ENCODE measurements around the gene GDPD5. TPM values are rescaled to one million over a fixed set of nuclear protein-coding genes. Genes with fewer than 3 reads are reported as not detected.
A peak's percentile ranks its signal among the peaks of the same experiment; 100 is the strongest.

The GDPD5 gene
- total and polyA plus RNA-seq, 10 of the 15 experiments (the other 5 are each of a cell fraction or from before 2014, with no cell fraction given), result 0.10 to 30.0 (median 6.7) TPM

DNA sequence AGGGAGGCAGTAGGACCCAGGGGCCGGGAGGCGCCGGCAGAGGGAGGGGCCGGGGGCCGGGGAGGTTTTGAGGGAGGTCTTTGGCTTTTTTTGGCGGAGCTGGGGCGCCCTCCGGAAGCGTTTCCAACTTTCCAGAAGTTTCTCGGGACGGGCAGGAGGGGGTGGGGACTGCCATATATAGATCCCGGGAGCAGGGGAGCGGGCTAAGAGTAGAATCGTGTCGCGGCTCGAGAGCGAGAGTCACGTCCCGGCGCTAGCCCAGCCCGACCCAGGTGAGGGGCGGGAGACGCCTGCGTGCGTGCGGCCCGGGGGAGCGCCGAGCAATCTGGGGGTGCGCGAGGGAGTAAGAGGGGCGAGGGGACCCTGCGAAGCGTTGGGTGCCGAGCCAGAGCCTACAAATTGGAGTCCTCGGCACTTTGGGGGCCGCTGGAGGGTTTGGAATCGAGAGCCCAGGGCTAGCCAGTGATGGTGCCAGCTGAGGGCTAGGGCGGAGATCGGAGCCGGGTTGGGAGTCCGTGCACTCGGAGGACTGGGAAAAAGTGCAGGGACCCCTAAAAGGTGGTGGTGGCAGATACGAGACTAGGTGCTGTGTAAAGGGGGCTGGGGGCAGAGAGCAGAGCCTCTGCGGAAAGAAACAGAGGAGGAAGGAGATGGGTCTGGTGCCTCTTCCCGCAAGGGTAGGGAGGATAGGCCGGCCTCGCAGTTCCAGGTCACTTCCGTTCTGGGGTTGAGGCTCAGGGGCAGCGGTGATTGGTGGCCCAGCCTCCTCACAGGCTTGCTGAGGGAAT lies 36.5 kb upstream of the GDPD5 start, which contains the start of gene SERPINH1 (continued):
- no peak for TF ChIP-seq SIN3A (IDR thresholded peaks at IDR 0.05; ENCODE audit: low read depth, low read length)
- TF ChIP-seq, protein P1, sequence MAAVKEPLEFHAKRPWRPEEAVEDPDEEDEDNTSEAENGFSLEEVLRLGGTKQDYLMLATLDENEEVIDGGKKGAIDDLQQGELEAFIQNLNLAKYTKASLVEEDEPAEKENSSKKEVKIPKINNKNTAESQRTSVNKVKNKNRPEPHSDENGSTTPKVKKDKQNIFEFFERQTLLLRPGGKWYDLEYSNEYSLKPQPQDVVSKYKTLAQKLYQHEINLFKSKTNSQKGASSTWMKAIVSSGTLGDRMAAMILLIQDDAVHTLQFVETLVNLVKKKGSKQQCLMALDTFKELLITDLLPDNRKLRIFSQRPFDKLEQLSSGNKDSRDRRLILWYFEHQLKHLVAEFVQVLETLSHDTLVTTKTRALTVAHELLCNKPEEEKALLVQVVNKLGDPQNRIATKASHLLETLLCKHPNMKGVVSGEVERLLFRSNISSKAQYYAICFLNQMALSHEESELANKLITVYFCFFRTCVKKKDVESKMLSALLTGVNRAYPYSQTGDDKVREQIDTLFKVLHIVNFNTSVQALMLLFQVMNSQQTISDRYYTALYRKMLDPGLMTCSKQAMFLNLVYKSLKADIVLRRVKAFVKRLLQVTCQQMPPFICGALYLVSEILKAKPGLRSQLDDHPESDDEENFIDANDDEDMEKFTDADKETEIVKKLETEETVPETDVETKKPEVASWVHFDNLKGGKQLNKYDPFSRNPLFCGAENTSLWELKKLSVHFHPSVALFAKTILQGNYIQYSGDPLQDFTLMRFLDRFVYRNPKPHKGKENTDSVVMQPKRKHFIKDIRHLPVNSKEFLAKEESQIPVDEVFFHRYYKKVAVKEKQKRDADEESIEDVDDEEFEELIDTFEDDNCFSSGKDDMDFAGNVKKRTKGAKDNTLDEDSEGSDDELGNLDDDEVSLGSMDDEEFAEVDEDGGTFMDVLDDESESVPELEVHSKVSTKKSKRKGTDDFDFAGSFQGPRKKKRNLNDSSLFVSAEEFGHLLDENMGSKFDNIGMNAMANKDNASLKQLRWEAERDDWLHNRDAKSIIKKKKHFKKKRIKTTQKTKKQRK (IDR thresholded peaks at IDR 0.05; ENCODE audit: low read depth, low read length), result no peak
- TF ChIP-seq, protein P2, sequence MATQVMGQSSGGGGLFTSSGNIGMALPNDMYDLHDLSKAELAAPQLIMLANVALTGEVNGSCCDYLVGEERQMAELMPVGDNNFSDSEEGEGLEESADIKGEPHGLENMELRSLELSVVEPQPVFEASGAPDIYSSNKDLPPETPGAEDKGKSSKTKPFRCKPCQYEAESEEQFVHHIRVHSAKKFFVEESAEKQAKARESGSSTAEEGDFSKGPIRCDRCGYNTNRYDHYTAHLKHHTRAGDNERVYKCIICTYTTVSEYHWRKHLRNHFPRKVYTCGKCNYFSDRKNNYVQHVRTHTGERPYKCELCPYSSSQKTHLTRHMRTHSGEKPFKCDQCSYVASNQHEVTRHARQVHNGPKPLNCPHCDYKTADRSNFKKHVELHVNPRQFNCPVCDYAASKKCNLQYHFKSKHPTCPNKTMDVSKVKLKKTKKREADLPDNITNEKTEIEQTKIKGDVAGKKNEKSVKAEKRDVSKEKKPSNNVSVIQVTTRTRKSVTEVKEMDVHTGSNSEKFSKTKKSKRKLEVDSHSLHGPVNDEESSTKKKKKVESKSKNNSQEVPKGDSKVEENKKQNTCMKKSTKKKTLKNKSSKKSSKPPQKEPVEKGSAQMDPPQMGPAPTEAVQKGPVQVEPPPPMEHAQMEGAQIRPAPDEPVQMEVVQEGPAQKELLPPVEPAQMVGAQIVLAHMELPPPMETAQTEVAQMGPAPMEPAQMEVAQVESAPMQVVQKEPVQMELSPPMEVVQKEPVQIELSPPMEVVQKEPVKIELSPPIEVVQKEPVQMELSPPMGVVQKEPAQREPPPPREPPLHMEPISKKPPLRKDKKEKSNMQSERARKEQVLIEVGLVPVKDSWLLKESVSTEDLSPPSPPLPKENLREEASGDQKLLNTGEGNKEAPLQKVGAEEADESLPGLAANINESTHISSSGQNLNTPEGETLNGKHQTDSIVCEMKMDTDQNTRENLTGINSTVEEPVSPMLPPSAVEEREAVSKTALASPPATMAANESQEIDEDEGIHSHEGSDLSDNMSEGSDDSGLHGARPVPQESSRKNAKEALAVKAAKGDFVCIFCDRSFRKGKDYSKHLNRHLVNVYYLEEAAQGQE (IDR thresholded peaks at IDR 0.05; ENCODE audit: low read depth, low read length), result no peak
- no peak for TF ChIP-seq PAX5 (IDR thresholded peaks at IDR 0.05; ENCODE audit: borderline replicate concordance, low read depth, low read length)
- no peak for TF ChIP-seq YBX1 (IDR thresholded peaks at IDR 0.05)
- TF ChIP-seq, protein P3, sequence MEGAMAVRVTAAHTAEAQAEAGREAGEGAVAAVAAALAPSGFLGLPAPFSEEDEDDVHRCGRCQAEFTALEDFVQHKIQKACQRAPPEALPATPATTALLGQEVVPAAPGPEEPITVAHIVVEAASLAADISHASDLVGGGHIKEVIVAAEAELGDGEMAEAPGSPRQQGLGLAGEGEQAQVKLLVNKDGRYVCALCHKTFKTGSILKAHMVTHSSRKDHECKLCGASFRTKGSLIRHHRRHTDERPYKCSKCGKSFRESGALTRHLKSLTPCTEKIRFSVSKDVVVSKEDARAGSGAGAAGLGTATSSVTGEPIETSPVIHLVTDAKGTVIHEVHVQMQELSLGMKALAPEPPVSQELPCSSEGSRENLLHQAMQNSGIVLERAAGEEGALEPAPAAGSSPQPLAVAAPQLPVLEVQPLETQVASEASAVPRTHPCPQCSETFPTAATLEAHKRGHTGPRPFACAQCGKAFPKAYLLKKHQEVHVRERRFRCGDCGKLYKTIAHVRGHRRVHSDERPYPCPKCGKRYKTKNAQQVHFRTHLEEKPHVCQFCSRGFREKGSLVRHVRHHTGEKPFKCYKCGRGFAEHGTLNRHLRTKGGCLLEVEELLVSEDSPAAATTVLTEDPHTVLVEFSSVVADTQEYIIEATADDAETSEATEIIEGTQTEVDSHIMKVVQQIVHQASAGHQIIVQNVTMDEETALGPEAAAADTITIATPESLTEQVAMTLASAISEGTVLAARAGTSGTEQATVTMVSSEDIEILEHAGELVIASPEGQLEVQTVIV (IDR thresholded peaks at IDR 0.05; ENCODE audit: borderline replicate concordance, partially characterized antibody), result no peak
- TF ChIP-seq STAT1 (conservative IDR thresholded peaks at IDR 0.05), result no peak
- TF ChIP-seq, protein P4, sequence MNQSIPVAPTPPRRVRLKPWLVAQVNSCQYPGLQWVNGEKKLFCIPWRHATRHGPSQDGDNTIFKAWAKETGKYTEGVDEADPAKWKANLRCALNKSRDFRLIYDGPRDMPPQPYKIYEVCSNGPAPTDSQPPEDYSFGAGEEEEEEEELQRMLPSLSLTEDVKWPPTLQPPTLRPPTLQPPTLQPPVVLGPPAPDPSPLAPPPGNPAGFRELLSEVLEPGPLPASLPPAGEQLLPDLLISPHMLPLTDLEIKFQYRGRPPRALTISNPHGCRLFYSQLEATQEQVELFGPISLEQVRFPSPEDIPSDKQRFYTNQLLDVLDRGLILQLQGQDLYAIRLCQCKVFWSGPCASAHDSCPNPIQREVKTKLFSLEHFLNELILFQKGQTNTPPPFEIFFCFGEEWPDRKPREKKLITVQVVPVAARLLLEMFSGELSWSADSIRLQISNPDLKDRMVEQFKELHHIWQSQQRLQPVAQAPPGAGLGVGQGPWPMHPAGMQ (IDR thresholded peaks at IDR 0.05; ENCODE audit: borderline replicate concordance), result no peak
- TF ChIP-seq TBL1XR1 (IDR thresholded peaks at IDR 0.05; ENCODE audit: low read depth, low read length), result 0 out of 2 replicates have a peak, but pooled peaks have one; percentile 45
- TF ChIP-seq MEF2A (IDR thresholded peaks at IDR 0.05; ENCODE audit: insufficient read depth, low read depth, low read length), result 0 out of 2 replicates have a peak, but pooled peaks have one; percentile 34
- TF ChIP-seq YY1 (IDR thresholded peaks at IDR 0.05; ENCODE audit: low read depth, low read length), result 0 out of 2 replicates have a peak, but pooled peaks have one; percentile 30
- TF ChIP-seq SUZ12 (IDR thresholded peaks at IDR 0.05; ENCODE audit: unreplicated experiment), result no peak
- peak; percentile 61 for TF ChIP-seq KLF5 (IDR thresholded peaks at IDR 0.05; ENCODE audit: partially characterized antibody)
- TF ChIP-seq RCOR1 (conservative IDR thresholded peaks at IDR 0.05; ENCODE audit: low read depth, low read length), result no peak
- no peak for TF ChIP-seq ZNF217 (IDR thresholded peaks at IDR 0.05)
- TF ChIP-seq TCF3 (IDR thresholded peaks at IDR 0.05; ENCODE audit: borderline replicate concordance, insufficient read depth, low read depth, low read length), result no peak
- TF ChIP-seq SPI1 (IDR thresholded peaks at IDR 0.05; ENCODE audit: borderline replicate concordance, insufficient read depth, low read depth, low read length), result peak; percentile 67; the same call in 1 of the 2 replicates
